Forelimb muscle (tissue), 1 donor: Measurements from ENCODE around the gene B3GALT6. TPM values are rescaled to one million over a fixed set of nuclear protein-coding genes. Genes with fewer than 3 reads are reported as not detected.
"Not testable (repeated sequence)": the region's sequence is repeated elsewhere in the genome, so short reads cannot be mapped to it uniquely, and the experiment has no call there.

Experiments used
- DNase-seq: peaks from one replicate; pipeline ENCODE4 v3.0.0-alpha.2; 2013; ENCODE audit warnings: low read depth
- polyA plus RNA-seq: library from polyadenylated mRNA; unstranded; fragments of 120-200 nt; gene quantifications from one replicate; pipeline ENCODE4 v1.2.1, GENCODE V29; 2013; ENCODE audit not compliant: insufficient read length

Gene B3GALT6
- polyA plus RNA-seq = 16.3 TPM

GRCh38 chr1:1232208-1232795 is at the start of gene B3GALT6:
TSS of gene B3GALT6 (plus strand) at chr1:1232237. CDS start at chr1:1232279, 42 bp downstream.
- DNase-seq = no peak

- DNase-seq = no peak
These were observed 49.4 kb upstream of the B3GALT6 start for GRCh38 chr1:1182491-1183220.

- no peak for DNase-seq
These were observed 48.8 kb upstream of the B3GALT6 start for GRCh38 chr1:1183221-1183747.

GRCh38 chr1:1183833-1184775 is 47.9 kb upstream of the B3GALT6 start:
- DNase-seq = no peak

GRCh38 chr1:1185101-1185765 is 46.8 kb upstream of the B3GALT6 start:
- no peak for DNase-seq

GRCh38 chr1:1187938-1188337 is 44.1 kb upstream of the B3GALT6 start:
- no peak for DNase-seq

GRCh38 chr1:1189111-1189510 is 42.9 kb upstream of the B3GALT6 start:
- DNase-seq = no peak

- no peak for DNase-seq
These were observed 40.3 kb upstream of the B3GALT6 start for GRCh38 chr1:1191734-1192133.

GRCh38 chr1:1194723-1195122 is 37.3 kb upstream of the B3GALT6 start:
- no peak for DNase-seq

- DNase-seq = not testable (repeated sequence)
These were observed 36.3 kb upstream of the B3GALT6 start for GRCh38 chr1:1195726-1196125.

GRCh38 chr1:1196431-1197187 is 35.4 kb upstream of the B3GALT6 start:
- DNase-seq = no peak

GRCh38 chr1:1197188-1197500 is 34.9 kb upstream of the B3GALT6 start:
- no peak for DNase-seq

GRCh38 chr1:1197551-1198422 is 34.2 kb upstream of the B3GALT6 start:
- DNase-seq = no peak

GRCh38 chr1:1198423-1199140 is 33.5 kb upstream of the B3GALT6 start:
- no peak for DNase-seq

- no peak for DNase-seq
These were observed 32.7 kb upstream of the B3GALT6 start for GRCh38 chr1:1199141-1199960.

- DNase-seq = no peak
These were observed 31.8 kb upstream of the B3GALT6 start for GRCh38 chr1:1199961-1200875.
